ENCODE measurements around the gene DIAPH3.

DNA sequence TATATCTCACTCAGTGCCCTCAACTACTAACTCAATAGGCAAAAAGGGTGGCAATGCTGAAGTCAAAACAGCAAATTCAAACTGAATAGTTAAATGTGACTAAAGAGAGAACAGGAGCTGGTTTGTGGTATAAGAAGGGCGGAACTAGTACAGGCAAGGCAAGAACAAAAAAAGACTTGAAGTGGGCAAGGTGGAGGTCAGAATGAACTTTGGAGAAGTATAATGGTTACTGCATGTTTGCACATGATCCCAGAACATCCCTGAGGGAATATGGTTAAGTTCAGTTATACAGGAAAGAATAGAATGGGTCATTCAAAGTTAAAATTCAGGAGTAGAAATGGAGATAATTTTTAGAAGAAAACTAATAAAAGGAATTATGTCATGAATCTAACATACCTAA lies 85.5 kb downstream of the DIAPH3 start:
- TF ChIP-seq, protein P1, sequence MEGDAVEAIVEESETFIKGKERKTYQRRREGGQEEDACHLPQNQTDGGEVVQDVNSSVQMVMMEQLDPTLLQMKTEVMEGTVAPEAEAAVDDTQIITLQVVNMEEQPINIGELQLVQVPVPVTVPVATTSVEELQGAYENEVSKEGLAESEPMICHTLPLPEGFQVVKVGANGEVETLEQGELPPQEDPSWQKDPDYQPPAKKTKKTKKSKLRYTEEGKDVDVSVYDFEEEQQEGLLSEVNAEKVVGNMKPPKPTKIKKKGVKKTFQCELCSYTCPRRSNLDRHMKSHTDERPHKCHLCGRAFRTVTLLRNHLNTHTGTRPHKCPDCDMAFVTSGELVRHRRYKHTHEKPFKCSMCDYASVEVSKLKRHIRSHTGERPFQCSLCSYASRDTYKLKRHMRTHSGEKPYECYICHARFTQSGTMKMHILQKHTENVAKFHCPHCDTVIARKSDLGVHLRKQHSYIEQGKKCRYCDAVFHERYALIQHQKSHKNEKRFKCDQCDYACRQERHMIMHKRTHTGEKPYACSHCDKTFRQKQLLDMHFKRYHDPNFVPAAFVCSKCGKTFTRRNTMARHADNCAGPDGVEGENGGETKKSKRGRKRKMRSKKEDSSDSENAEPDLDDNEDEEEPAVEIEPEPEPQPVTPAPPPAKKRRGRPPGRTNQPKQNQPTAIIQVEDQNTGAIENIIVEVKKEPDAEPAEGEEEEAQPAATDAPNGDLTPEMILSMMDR (IDR thresholded peaks at IDR 0.05): no peak
- TF ChIP-seq POLR2A (IDR thresholded peaks at IDR 0.05): no peak
